Esophagus squamous epithelium (tissue), 5 donors: ENCODE measurements around the gene EFCAB5. TPM values are rescaled to one million over a fixed set of nuclear protein-coding genes. Genes with fewer than 3 reads are reported as not detected.

Source experiments
- DNase-seq: peaks from one replicate; lab custom pipeline; 2025; lab: John Stamatoyannopoulos, UW
- H3K27ac ChIP-seq, 4 donors: fragments of 200-600 bp; sonication (generic); one replicate each; pipeline ENCODE4 v1.5.1; 2016 to 2019; ENCODE audit warnings: mild to moderate bottlenecking in 1 of 4
- H3K27me3 ChIP-seq, 4 donors: fragments of 200-600 bp; sonication (generic); 1 replicate in 3 of 4; 2 replicates in 1 of 4; pipeline versions ENCODE4 v1.5.1 to v1.6.0; 2017 to 2021; ENCODE audit warnings: antibody characterized with exemption in 1 of 4
- H3K36me3 ChIP-seq, 3 donors: fragments of 200-600 bp; sonication (generic); one replicate each; pipeline ENCODE4 v1.5.1; 2016 to 2019
- H3K4me1 ChIP-seq, 3 donors: fragments of 200-600 bp; sonication (generic); one replicate each; pipeline ENCODE4 v1.5.1; 2017 to 2019
- H3K4me3 ChIP-seq, 4 donors: fragments of 200-600 bp; sonication (generic); 1 replicate in 3 of 4; 2 replicates in 1 of 4; pipeline ENCODE4 v1.5.1; 2016 to 2019; ENCODE audit warnings: mild to moderate bottlenecking in 2 of 4, moderate library complexity in 1 of 4
- H3K9me3 ChIP-seq, 3 donors: fragments of 200-600 bp; sonication (generic); one replicate each; pipeline ENCODE4 v1.5.1; 2016 to 2019
- POLR2A ChIP-seq, 4 donors: fragments of 450-650 bp; IDR thresholded peaks; one replicate each; pipeline ENCODE4 v1.6.1; 2017; ENCODE audit warnings: antibody characterized with exemption in 4 of 4, mild to moderate bottlenecking in 4 of 4, moderate library complexity in 3 of 4
- WGBS, 2 donors: methylation state at CpG; one replicate each; pipeline ENCODE4 v1.1.5; 2018; 5-methylcytosine and 5-hydroxymethylcytosine counted together
- intact Hi-C: fragments of 100-400 bp; cut with DNase I; formaldehyde crosslinking; loops from one replicate; pipeline ENCODE4 v1.15.0; 2022
- total RNA-seq, 4 donors: library from RNA; depleted of rRNA; stranded (reverse); fragments of >200 nt; gene quantifications; one replicate each; pipeline ENCODE4 v1.1.0, GENCODE V29; 2016
- TF ChIP-seq, protein P1 (sequence below), 6 experiments: fragments of 450-650 bp in 4 of 6; fragments of 200-600 bp in 2 of 6; sonication (generic) in 2 of 6; IDR thresholded peaks; one replicate each; pipeline ENCODE4 v1.5.1; 2016 to 2019; ENCODE audit warnings: antibody characterized with exemption in 6 of 6, mild to moderate bottlenecking in 4 of 6, moderate library complexity in 4 of 6
- donor health status: DM: yes; HTN: yes; CAD: no.

The EFCAB5 gene
- total RNA-seq, 4 donors from 2014 or later, result 0.19 TPM; not detected in 3

DNA sequence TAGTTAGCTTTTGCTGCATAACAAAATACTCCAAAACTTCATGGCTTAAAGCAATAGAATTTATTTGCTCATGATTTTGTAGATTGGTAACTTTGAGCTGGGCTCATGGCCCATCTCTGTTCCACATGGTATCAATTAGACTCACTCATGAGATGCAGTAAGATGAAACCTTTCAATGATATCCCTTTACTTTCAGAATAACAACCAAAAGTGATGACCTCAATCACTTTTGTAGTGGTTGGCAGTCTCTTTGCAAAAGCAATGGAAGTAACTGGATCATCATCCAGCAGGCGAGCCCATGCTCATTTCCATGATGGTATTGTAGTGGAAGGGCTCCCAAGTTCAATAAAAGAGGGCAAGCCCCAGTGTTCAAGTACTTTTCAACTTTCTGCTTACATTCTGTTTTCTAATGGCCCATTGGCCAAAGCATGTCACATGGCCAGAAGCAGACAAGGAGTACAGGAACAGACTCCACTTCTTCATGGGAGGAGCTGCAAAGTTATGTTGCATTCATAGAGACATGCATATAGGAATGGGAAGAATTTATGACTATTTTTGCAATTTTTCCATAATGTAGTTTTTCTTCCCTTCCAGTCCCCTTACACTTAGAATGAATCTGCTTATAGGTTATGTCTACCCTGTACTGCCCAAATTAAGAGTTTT lies 41.7 kb downstream of the EFCAB5 start:
- no peaks in the 10 kb centered on the region for H3K36me3 ChIP-seq
- intact Hi-C loops, result no loop called here
- TF ChIP-seq, protein P1, sequence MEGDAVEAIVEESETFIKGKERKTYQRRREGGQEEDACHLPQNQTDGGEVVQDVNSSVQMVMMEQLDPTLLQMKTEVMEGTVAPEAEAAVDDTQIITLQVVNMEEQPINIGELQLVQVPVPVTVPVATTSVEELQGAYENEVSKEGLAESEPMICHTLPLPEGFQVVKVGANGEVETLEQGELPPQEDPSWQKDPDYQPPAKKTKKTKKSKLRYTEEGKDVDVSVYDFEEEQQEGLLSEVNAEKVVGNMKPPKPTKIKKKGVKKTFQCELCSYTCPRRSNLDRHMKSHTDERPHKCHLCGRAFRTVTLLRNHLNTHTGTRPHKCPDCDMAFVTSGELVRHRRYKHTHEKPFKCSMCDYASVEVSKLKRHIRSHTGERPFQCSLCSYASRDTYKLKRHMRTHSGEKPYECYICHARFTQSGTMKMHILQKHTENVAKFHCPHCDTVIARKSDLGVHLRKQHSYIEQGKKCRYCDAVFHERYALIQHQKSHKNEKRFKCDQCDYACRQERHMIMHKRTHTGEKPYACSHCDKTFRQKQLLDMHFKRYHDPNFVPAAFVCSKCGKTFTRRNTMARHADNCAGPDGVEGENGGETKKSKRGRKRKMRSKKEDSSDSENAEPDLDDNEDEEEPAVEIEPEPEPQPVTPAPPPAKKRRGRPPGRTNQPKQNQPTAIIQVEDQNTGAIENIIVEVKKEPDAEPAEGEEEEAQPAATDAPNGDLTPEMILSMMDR (IDR thresholded peaks at IDR 0.05), result no peak
- TF ChIP-seq POLR2A (IDR thresholded peaks at IDR 0.05), result no peak
- H3K4me1 ChIP-seq, result no peaks in the 10 kb centered on the region
- no peak for DNase-seq
- no peak overlapping the region for H3K4me3 ChIP-seq
- no peak overlapping the region for H3K27ac ChIP-seq
- peaks cover 0 to 9% (median 0%) of the 10 kb centered on the region in 3 donors for H3K9me3 ChIP-seq
- peaks cover 0 to 6% (median 0%) of the 10 kb centered on the region in 4 donors for H3K27me3 ChIP-seq
- WGBS, 2 donors, result 82 to 87% methylated on average over 1 of the region's 1 CpG

- H3K27me3 ChIP-seq, result no peaks in the 10 kb centered on the region
- peaks cover 0 to 6% (median 0%) of the 10 kb centered on the region in 3 donors for H3K9me3 ChIP-seq
- 88 to 90% methylated on average over 3 of the region's 3 CpGs for WGBS, 2 donors
- no peak for DNase-seq
- TF ChIP-seq POLR2A (IDR thresholded peaks at IDR 0.05), result no peak
- TF ChIP-seq, protein P1 (IDR thresholded peaks at IDR 0.05), result no peak
- H3K27ac ChIP-seq, result no peak overlapping the region
- H3K36me3 ChIP-seq, result no peaks in the 10 kb centered on the region
- no peaks in the 10 kb centered on the region for H3K4me1 ChIP-seq
- intact Hi-C loops, result no loop called here
- no peak overlapping the region for H3K4me3 ChIP-seq
Observed at GRCh38 chr17:29996458-29996857, 55.0 kb downstream of the EFCAB5 start.

DNA sequence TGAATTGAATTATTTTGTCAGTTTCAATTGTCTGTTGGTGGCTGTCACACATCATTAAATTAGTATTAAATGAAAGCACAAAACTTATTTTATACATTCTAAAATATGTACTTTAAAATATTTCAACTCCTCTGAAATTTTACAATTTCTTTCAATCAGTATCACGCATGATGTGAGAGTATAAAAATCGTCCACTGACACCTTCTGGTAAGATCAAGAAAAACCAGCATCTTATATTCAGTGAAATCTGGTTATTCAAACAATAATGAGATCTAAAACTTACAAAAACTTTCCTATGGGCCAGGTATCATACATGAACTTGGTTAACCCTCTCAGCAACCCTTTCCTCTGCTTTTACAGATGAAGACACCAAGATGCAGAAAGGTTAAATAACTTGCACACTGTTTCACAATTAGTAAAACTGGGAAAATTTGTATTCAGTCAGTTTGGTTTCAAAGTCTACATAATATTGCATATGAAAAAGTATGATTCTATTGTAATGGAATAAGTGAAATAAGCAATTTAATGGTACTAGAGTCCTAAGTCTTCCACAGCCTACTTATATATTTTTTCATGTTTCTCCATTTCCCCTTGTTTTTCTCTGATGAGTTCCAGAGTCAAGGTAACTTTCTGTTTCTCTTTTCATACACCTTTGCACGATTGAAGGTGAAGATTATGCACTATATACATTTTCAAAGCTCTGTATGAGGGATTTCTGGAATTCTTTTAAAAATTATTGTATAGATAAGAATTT lies 58.7 kb downstream of the EFCAB5 start:
- TF ChIP-seq, protein P1 (IDR thresholded peaks at IDR 0.05), result no peak
- TF ChIP-seq POLR2A (IDR thresholded peaks at IDR 0.05), result no peak
- Histone ChIP-seq H3K27ac (no peak overlapping the region), H3K4me1 (no peaks in the 10 kb centered on the region), H3K27me3 (no peaks in the 10 kb centered on the region), H3K9me3 (no peaks in the 10 kb centered on the region), H3K36me3 (no peaks in the 10 kb centered on the region), H3K4me3 (no peak overlapping the region)
- 35 to 36% methylated on average over 3 of the region's 3 CpGs for WGBS, 2 donors
- DNase-seq, result no peak
- intact Hi-C loops, result no loop called here

DNA sequence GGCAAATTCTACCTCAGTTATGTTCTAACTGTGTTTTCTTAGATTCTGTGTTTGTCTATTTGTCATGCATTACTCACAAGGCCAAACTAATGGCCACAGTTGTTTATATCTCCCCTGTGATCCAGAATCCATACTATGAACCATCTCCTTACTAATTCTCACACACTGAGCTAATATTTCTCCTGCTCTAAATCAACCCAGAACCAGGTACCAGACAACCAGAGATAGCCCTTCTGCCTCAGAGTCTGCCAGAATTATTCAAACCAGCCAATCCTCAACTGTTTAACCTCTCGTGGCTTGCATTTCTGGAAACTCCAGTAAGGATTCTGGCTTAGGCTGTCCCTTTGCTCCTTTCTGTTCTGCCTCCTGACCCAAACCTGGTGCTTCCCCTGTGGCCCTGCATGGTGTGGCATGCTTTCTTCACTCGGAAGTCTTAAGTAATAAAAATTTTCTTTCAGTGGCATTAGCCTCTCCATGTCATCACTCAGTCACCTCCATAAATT lies 59.4 kb downstream of the EFCAB5 start:
- TF ChIP-seq, protein P1 (IDR thresholded peaks at IDR 0.05), result no peak
- TF ChIP-seq POLR2A (IDR thresholded peaks at IDR 0.05), result no peak
- intact Hi-C loops, result no loop called here
- WGBS, 2 donors, result 39 to 52% methylated on average over 2 of the region's 2 CpGs
- H3K4me1 ChIP-seq, result no peaks in the 10 kb centered on the region
- no peaks in the 10 kb centered on the region for H3K27me3 ChIP-seq
- H3K9me3 ChIP-seq, result no peaks in the 10 kb centered on the region
- no peaks in the 10 kb centered on the region for H3K36me3 ChIP-seq
- H3K27ac ChIP-seq, result no peak overlapping the region
- no peak overlapping the region for H3K4me3 ChIP-seq
- DNase-seq, result no peak

DNA sequence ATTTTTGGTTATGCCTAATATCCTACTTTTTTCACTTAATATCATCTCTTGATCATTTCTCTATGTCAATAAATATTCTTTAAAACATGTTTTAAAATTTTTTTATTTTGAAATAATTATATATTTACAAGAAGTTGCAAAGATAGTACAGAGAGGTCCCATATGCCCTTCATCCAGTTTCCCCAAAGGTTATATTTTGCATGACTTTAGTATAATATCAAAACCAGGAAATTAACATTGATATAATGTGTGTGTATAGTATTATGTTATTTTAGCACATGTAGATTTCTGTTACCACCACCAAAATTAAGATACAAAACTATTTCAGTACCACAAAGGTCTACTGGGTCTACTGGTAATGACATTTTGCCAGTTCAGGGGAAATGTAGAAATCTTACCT lies 60.7 kb downstream of the EFCAB5 start:
- H3K27ac ChIP-seq, result no peak overlapping the region
- intact Hi-C loops, result no loop called here
- no peaks in the 10 kb centered on the region for H3K9me3 ChIP-seq
- H3K4me1 ChIP-seq, result no peaks in the 10 kb centered on the region
- DNase-seq, result no peak
- no peaks in the 10 kb centered on the region for H3K27me3 ChIP-seq
- TF ChIP-seq POLR2A (IDR thresholded peaks at IDR 0.05), result no peak
- TF ChIP-seq, protein P1 (IDR thresholded peaks at IDR 0.05), result no peak
- H3K36me3 ChIP-seq, result no peaks in the 10 kb centered on the region
- no peak overlapping the region for H3K4me3 ChIP-seq
